OCI-LY1 (cell line): ENCODE results near the gene ANKRD45.

Source experiments
- EZH2 ChIP-seq: fragments of 200-600 bp; sonication (generic), shearing (Covaris generic); IDR thresholded peaks from 2 replicates; pipeline ENCODE4 v1.8.0; 2017; ENCODE audit warnings: borderline replicate concordance, mixed run types, mild to moderate bottlenecking, antibody characterized with exemption, low read length, moderate library complexity, mixed read lengths
- TF ChIP-seq, protein P1 (sequence below): fragments of 200-600 bp; sonication (generic), shearing (Covaris generic); IDR thresholded peaks from 2 replicates; pipeline ENCODE4 v1.5.1; 2017; ENCODE audit warnings: mild to moderate bottlenecking, antibody characterized with exemption, low read length, moderate library complexity, mixed read lengths

DNA sequence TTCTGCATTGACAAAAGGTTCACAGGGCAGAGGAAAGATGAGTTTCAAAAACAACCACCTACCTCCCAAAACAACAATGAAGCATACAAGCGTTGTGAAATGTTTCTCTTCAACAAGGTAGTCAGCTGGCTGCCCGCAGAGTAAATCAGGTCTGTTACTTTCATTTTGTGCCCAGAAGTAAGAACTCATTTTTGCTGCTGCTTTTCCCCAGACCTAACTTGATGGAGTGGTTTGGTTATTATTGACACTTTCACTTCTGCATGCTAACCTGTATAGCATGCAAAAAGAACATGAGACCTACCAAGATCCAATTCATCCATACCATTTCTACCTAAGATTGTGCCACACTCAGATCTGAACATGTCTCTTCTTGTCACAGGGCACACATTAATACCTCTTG, 68.1 kb downstream of the ANKRD45 start:
- TF ChIP-seq, protein P1, sequence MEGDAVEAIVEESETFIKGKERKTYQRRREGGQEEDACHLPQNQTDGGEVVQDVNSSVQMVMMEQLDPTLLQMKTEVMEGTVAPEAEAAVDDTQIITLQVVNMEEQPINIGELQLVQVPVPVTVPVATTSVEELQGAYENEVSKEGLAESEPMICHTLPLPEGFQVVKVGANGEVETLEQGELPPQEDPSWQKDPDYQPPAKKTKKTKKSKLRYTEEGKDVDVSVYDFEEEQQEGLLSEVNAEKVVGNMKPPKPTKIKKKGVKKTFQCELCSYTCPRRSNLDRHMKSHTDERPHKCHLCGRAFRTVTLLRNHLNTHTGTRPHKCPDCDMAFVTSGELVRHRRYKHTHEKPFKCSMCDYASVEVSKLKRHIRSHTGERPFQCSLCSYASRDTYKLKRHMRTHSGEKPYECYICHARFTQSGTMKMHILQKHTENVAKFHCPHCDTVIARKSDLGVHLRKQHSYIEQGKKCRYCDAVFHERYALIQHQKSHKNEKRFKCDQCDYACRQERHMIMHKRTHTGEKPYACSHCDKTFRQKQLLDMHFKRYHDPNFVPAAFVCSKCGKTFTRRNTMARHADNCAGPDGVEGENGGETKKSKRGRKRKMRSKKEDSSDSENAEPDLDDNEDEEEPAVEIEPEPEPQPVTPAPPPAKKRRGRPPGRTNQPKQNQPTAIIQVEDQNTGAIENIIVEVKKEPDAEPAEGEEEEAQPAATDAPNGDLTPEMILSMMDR: no peak
- no peak for TF ChIP-seq EZH2
